ENCODE data around the gene HHAT.

The HHAT gene

GRCh38 chr1:210415846-210416448 lies 87.2 kb downstream of the HHAT start:
- Histone ChIP-seq H3K36me3 (replicated peaks in 1 of 2; ENCODE audit: control insufficient read depth in 2 of 2, insufficient read depth in 2 of 2, low read length in 2 of 2) (peaks cover 0 to 2% of the 10 kb centered on the region in 2 donors), H3K79me1 (ENCODE audit: low read depth, low read length) (no peaks in the 10 kb centered on the region), H2AFZ (ENCODE audit: low read length) (no peak overlapping the region), H3K9me3 (replicated peaks in 1 of 2; ENCODE audit: control insufficient read depth in 2 of 2, insufficient read depth in 1 of 2, low read depth in 1 of 2, low read length in 2 of 2) (peaks cover 2% of the 10 kb centered on the region in 2 donors), H3K9ac (ENCODE audit: low read depth, low read length, poor library complexity) (no peak overlapping the region), H3K27me3 (ENCODE audit: control insufficient read depth in 3 of 3, insufficient read depth in 3 of 3, low read depth in 1 of 3, low read length in 3 of 3) (no peaks in the 10 kb centered on the region), H3K4me2 (ENCODE audit: insufficient read depth, low read length, poor library complexity, severe bottlenecking) (no peak overlapping the region), H3K14ac (ENCODE audit: low read length) (no peak overlapping the region), H3K4me3 (ENCODE audit: low read length in 2 of 2) (no peak overlapping the region), H4K8ac (ENCODE audit: low read depth, low read length) (no peak overlapping the region), H3K4me1 (ENCODE audit: control insufficient read depth in 2 of 2, insufficient read depth in 1 of 2, low read depth in 1 of 2, low read length in 2 of 2) (peaks cover 3 to 5% of the 10 kb centered on the region in 2 donors), H2BK5ac (ENCODE audit: low read length) (no peak overlapping the region), H2BK12ac (ENCODE audit: low read length) (no peak overlapping the region), H2BK15ac (ENCODE audit: low read length) (no peak overlapping the region), H3K4ac (ENCODE audit: low read length) (no peak overlapping the region), H2AK5ac (ENCODE audit: low read depth, low read length) (no peak overlapping the region), H3K18ac (ENCODE audit: low read length) (no peak overlapping the region), H3K27ac (replicated peaks; ENCODE audit: low read length) (no peak overlapping the region), H3K23ac (ENCODE audit: low read depth, low read length, poor library complexity) (no peak overlapping the region), H2BK120ac (ENCODE audit: low read depth, low read length) (no peak overlapping the region), H4K91ac (ENCODE audit: low read depth, low read length, poor library complexity) (no peak overlapping the region)
- no peak for DNase-seq (ENCODE audit: low spot score)
- no CpG with 5 or more reads among the region's 9 CpGs for WGBS, 2 donors (ENCODE audit: extremely low coverage in 2 of 2, insufficient read length in 2 of 2, insufficient replicate concordance in 1 of 2)

- no peak overlapping the region for H2BK12ac ChIP-seq (ENCODE audit: low read length)
- no CpG with 5 or more reads among the region's 2 CpGs for WGBS, 2 donors (ENCODE audit: extremely low coverage in 2 of 2, insufficient read length in 2 of 2, insufficient replicate concordance in 1 of 2)
- H2BK15ac ChIP-seq (ENCODE audit: low read length) = no peak overlapping the region
- H3K4me1 ChIP-seq (ENCODE audit: control insufficient read depth in 2 of 2, insufficient read depth in 1 of 2, low read depth in 1 of 2, low read length in 2 of 2) = peaks cover 3 to 5% of the 10 kb centered on the region in 2 donors
- H4K8ac ChIP-seq (ENCODE audit: low read depth, low read length) = no peak overlapping the region
- DNase-seq (ENCODE audit: low spot score) = no peak
- no peak overlapping the region for H3K9ac ChIP-seq (ENCODE audit: low read depth, low read length, poor library complexity)
- H2BK5ac ChIP-seq (ENCODE audit: low read length) = no peak overlapping the region
- H3K4me2 ChIP-seq (ENCODE audit: insufficient read depth, low read length, poor library complexity, severe bottlenecking) = no peak overlapping the region
- H3K36me3 ChIP-seq (replicated peaks in 1 of 2; ENCODE audit: control insufficient read depth in 2 of 2, insufficient read depth in 2 of 2, low read length in 2 of 2) = peaks cover 0 to 2% of the 10 kb centered on the region in 2 donors
- no peak overlapping the region for H3K18ac ChIP-seq (ENCODE audit: low read length)
- peaks cover 2% of the 10 kb centered on the region in 2 donors for H3K9me3 ChIP-seq (replicated peaks in 1 of 2; ENCODE audit: control insufficient read depth in 2 of 2, insufficient read depth in 1 of 2, low read depth in 1 of 2, low read length in 2 of 2)
- H3K23ac ChIP-seq (ENCODE audit: low read depth, low read length, poor library complexity) = no peak overlapping the region
- no peak overlapping the region for H3K14ac ChIP-seq (ENCODE audit: low read length)
- no peak overlapping the region for H2AFZ ChIP-seq (ENCODE audit: low read length)
- no peak overlapping the region for H3K27ac ChIP-seq (replicated peaks; ENCODE audit: low read length)
- H3K79me1 ChIP-seq (ENCODE audit: low read depth, low read length) = no peaks in the 10 kb centered on the region
- H3K4ac ChIP-seq (ENCODE audit: low read length) = no peak overlapping the region
- no peaks in the 10 kb centered on the region for H3K27me3 ChIP-seq (ENCODE audit: control insufficient read depth in 3 of 3, insufficient read depth in 3 of 3, low read depth in 1 of 3, low read length in 3 of 3)
- no peak overlapping the region for H4K91ac ChIP-seq (ENCODE audit: low read depth, low read length, poor library complexity)
- no peak overlapping the region for H3K4me3 ChIP-seq (ENCODE audit: low read length in 2 of 2)
- no peak overlapping the region for H2AK5ac ChIP-seq (ENCODE audit: low read depth, low read length)
- no peak overlapping the region for H2BK120ac ChIP-seq (ENCODE audit: low read depth, low read length)
Observed at GRCh38 chr1:210416681-210417080, 88.0 kb downstream of the HHAT start.

- Histone ChIP-seq H2BK120ac (ENCODE audit: low read depth, low read length) (no peak overlapping the region), H3K4ac (ENCODE audit: low read length) (no peak overlapping the region), H4K8ac (ENCODE audit: low read depth, low read length) (no peak overlapping the region), H3K18ac (ENCODE audit: low read length) (no peak overlapping the region), H3K4me1 (ENCODE audit: control insufficient read depth in 2 of 2, insufficient read depth in 1 of 2, low read depth in 1 of 2, low read length in 2 of 2) (peaks cover 3 to 5% of the 10 kb centered on the region in 2 donors), H3K27me3 (ENCODE audit: control insufficient read depth in 3 of 3, insufficient read depth in 3 of 3, low read depth in 1 of 3, low read length in 3 of 3) (no peaks in the 10 kb centered on the region), H3K27ac (replicated peaks; ENCODE audit: low read length) (no peak overlapping the region), H2BK12ac (ENCODE audit: low read length) (no peak overlapping the region), H3K4me2 (ENCODE audit: insufficient read depth, low read length, poor library complexity, severe bottlenecking) (no peak overlapping the region), H3K14ac (ENCODE audit: low read length) (no peak overlapping the region), H2BK15ac (ENCODE audit: low read length) (no peak overlapping the region), H4K91ac (ENCODE audit: low read depth, low read length, poor library complexity) (no peak overlapping the region), H2AK5ac (ENCODE audit: low read depth, low read length) (no peak overlapping the region), H2BK5ac (ENCODE audit: low read length) (no peak overlapping the region), H3K36me3 (replicated peaks in 1 of 2; ENCODE audit: control insufficient read depth in 2 of 2, insufficient read depth in 2 of 2, low read length in 2 of 2) (peaks cover 0 to 2% of the 10 kb centered on the region in 2 donors), H3K4me3 (ENCODE audit: low read length in 2 of 2) (no peak overlapping the region), H3K23ac (ENCODE audit: low read depth, low read length, poor library complexity) (no peak overlapping the region), H2AFZ (ENCODE audit: low read length) (no peak overlapping the region), H3K9me3 (replicated peaks in 1 of 2; ENCODE audit: control insufficient read depth in 2 of 2, insufficient read depth in 1 of 2, low read depth in 1 of 2, low read length in 2 of 2) (peaks cover 0 to 2% of the 10 kb centered on the region in 2 donors), H3K79me1 (ENCODE audit: low read depth, low read length) (no peaks in the 10 kb centered on the region), H3K9ac (ENCODE audit: low read depth, low read length, poor library complexity) (no peak overlapping the region)
- no peak for DNase-seq (ENCODE audit: low spot score)
- WGBS, 2 donors (ENCODE audit: extremely low coverage in 2 of 2, insufficient read length in 2 of 2, insufficient replicate concordance in 1 of 2) = no CpG with 5 or more reads among the region's 5 CpGs
Observed at GRCh38 chr1:210417881-210418280, 89.2 kb downstream of the HHAT start.

GRCh38 chr1:210418863-210419650 lies 90.4 kb downstream of the HHAT start:
- WGBS, 2 donors (ENCODE audit: extremely low coverage in 2 of 2, insufficient read length in 2 of 2, insufficient replicate concordance in 1 of 2) = no CpG with 5 or more reads among the region's 7 CpGs
- no peak overlapping the region for H3K27ac ChIP-seq (replicated peaks; ENCODE audit: low read length)
- H3K18ac ChIP-seq (ENCODE audit: low read length) = no peak overlapping the region
- no peak for DNase-seq (ENCODE audit: low spot score)
- H2AK5ac ChIP-seq (ENCODE audit: low read depth, low read length) = no peak overlapping the region
- no peaks in the 10 kb centered on the region for H3K79me1 ChIP-seq (ENCODE audit: low read depth, low read length)
- H3K4me2 ChIP-seq (ENCODE audit: insufficient read depth, low read length, poor library complexity, severe bottlenecking) = no peak overlapping the region
- no peak overlapping the region for H3K4me3 ChIP-seq (ENCODE audit: low read length in 2 of 2)
- no peak overlapping the region for H2BK15ac ChIP-seq (ENCODE audit: low read length)
- no peak overlapping the region for H4K91ac ChIP-seq (ENCODE audit: low read depth, low read length, poor library complexity)
- no peaks in the 10 kb centered on the region for H3K27me3 ChIP-seq (ENCODE audit: control insufficient read depth in 3 of 3, insufficient read depth in 3 of 3, low read depth in 1 of 3, low read length in 3 of 3)
- H4K8ac ChIP-seq (ENCODE audit: low read depth, low read length) = no peak overlapping the region
- peaks cover 0 to 6% of the 10 kb centered on the region in 2 donors for H3K9me3 ChIP-seq (replicated peaks in 1 of 2; ENCODE audit: control insufficient read depth in 2 of 2, insufficient read depth in 1 of 2, low read depth in 1 of 2, low read length in 2 of 2)
- no peak overlapping the region for H2AFZ ChIP-seq (ENCODE audit: low read length)
- no peak overlapping the region for H2BK5ac ChIP-seq (ENCODE audit: low read length)
- H3K14ac ChIP-seq (ENCODE audit: low read length) = no peak overlapping the region
- no peak overlapping the region for H3K4ac ChIP-seq (ENCODE audit: low read length)
- no peak overlapping the region for H2BK120ac ChIP-seq (ENCODE audit: low read depth, low read length)
- peaks cover 0 to 2% of the 10 kb centered on the region in 2 donors for H3K36me3 ChIP-seq (replicated peaks in 1 of 2; ENCODE audit: control insufficient read depth in 2 of 2, insufficient read depth in 2 of 2, low read length in 2 of 2)
- H3K9ac ChIP-seq (ENCODE audit: low read depth, low read length, poor library complexity) = no peak overlapping the region
- peaks cover 3 to 5% of the 10 kb centered on the region in 2 donors for H3K4me1 ChIP-seq (ENCODE audit: control insufficient read depth in 2 of 2, insufficient read depth in 1 of 2, low read depth in 1 of 2, low read length in 2 of 2)
- H3K23ac ChIP-seq (ENCODE audit: low read depth, low read length, poor library complexity) = no peak overlapping the region
- no peak overlapping the region for H2BK12ac ChIP-seq (ENCODE audit: low read length)
